Right lobe of liver (tissue), 6 donors: ENCODE results near the gene UVRAG. TPM values are rescaled to one million over a fixed set of nuclear protein-coding genes. Genes with fewer than 3 reads are reported as not detected.

ENCODE experiments used
- ATAC-seq, 4 donors: fragments of 200-7000 bp; cut with Tn5 transposase; one replicate each; pipeline ENCODE4 v1.9.1; 2020; ENCODE audit warnings: mild to moderate bottlenecking in 4 of 4, moderate library complexity in 4 of 4
- DNase-seq, 3 donors: peaks; one replicate each; pipeline ENCODE4 v3.0.0-alpha.2; 2020
- H3K27ac ChIP-seq, 3 donors: fragments of 200-600 bp; one replicate each; pipeline ENCODE4 v1.8.0; 2022
- H3K27me3 ChIP-seq, 2 donors: fragments of 200-600 bp; one replicate each; pipeline ENCODE4 v1.8.0; 2022
- H3K36me3 ChIP-seq, 4 donors: fragments of 200-600 bp; sonication (generic) in 1 of 4; one replicate each; pipeline versions ENCODE4 v1.5.1 to v1.8.0; 2017 to 2022; ENCODE audit warnings: control low read depth in 1 of 4
- H3K4me1 ChIP-seq, 4 donors: fragments of 200-600 bp; sonication (generic) in 1 of 4; one replicate each; pipeline versions ENCODE4 v1.5.1 to v1.8.0; 2017 to 2022; ENCODE audit warnings: control low read depth in 1 of 4
- H3K4me3 ChIP-seq, 3 donors: fragments of 200-600 bp; one replicate each; pipeline ENCODE4 v1.8.0; 2022
- H3K9me3 ChIP-seq, 4 donors: fragments of 200-600 bp; sonication (generic) in 1 of 4; one replicate each; pipeline versions ENCODE4 v1.5.1 to v1.8.0; 2017 to 2022; ENCODE audit warnings: control low read depth in 1 of 4
- POLR2A ChIP-seq: fragments of 450-650 bp; IDR thresholded peaks from one replicate; pipeline ENCODE4 v1.6.1; 2017; ENCODE audit warnings: antibody characterized with exemption, mild to moderate bottlenecking
- WGBS: methylation state at CpG from one replicate; pipeline ENCODE4 v1.1.6; 2018; ENCODE audit warnings: low coverage, low lambda C conversion rate; ENCODE audit not compliant: insufficient coverage; ENCODE audit errors: missing lambda C conversion rate; 5-methylcytosine and 5-hydroxymethylcytosine counted together
- intact Hi-C, 2 donors: fragments of 100-400 bp; cut with DNase I; formaldehyde crosslinking; loops; one replicate each; pipeline versions ENCODE4 v1.11.2 to v1.14.1; 2022
- total RNA-seq, 6 experiments: library from RNA; depleted of rRNA in 2 of 6; stranded (reverse); fragments of >200 nt in 2 of 6; fragmentation: NEBNext Ultra II Directional in 3 of 6; extraction: Animal tissue kit (Norgen Biotek cat#: 25700) in 3 of 6; gene quantifications; one replicate each; pipeline versions ENCODE4 v1.1.0 to v1.2.4, GENCODE V29; 2016 to 2023
- TF ChIP-seq, protein P1 (sequence below), 4 donors: fragments of 200-600 bp in 3 of 4; fragments of 450-650 bp in 1 of 4; IDR thresholded peaks; one replicate each; pipeline versions ENCODE4 v1.5.1 to v1.8.0; 2016 to 2022; ENCODE audit warnings: antibody characterized with exemption in 4 of 4, mild to moderate bottlenecking in 2 of 4
- donor health status: DM: no; HTN: yes; CAD: no.
- donor health status: DM: no; HTN: no; CAD: no.
- donor health status: DM: no; HTN: no; CAD: no.
- donor health status: DM: no; HTN: yes; CAD: no.
- donor health status: DM: no; HTN: yes; CAD: no.

Gene UVRAG
- total RNA-seq, 6 experiments from 2014 or later: 8.8 to 12.6 (median 10.3) TPM

DNA sequence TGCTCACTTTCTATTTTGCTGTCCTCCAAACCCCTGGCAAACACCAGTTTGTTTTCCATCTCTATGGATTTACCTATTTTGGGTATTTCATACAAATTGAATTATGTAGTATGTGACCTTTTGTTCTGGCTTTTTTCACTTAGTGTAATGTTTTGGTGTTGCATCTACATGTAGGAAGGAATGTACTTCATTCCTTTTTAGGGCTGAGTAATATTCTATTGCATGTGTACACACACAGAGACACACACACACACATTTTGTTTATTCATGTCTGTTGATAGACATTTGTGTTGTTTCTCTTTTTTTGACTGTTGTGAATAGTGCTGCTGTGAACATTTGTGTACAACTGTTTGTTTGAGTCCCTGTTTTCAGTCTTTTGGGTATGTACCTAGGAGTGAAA is 90.4 kb downstream of the UVRAG start:
- H3K9me3 ChIP-seq: no peaks in the 10 kb centered on the region
- H3K27me3 ChIP-seq: no peaks in the 10 kb centered on the region
- no peaks in the 10 kb centered on the region for H3K36me3 ChIP-seq
- intact Hi-C loops: loop anchor here in 1 of 2 donors (5.0 kb wide), 1 partner anchor 252 kb away; no protein-coding TSS in a partner anchor
- ATAC-seq (no peak), DNase-seq (no peak)
- TF ChIP-seq, protein P1, sequence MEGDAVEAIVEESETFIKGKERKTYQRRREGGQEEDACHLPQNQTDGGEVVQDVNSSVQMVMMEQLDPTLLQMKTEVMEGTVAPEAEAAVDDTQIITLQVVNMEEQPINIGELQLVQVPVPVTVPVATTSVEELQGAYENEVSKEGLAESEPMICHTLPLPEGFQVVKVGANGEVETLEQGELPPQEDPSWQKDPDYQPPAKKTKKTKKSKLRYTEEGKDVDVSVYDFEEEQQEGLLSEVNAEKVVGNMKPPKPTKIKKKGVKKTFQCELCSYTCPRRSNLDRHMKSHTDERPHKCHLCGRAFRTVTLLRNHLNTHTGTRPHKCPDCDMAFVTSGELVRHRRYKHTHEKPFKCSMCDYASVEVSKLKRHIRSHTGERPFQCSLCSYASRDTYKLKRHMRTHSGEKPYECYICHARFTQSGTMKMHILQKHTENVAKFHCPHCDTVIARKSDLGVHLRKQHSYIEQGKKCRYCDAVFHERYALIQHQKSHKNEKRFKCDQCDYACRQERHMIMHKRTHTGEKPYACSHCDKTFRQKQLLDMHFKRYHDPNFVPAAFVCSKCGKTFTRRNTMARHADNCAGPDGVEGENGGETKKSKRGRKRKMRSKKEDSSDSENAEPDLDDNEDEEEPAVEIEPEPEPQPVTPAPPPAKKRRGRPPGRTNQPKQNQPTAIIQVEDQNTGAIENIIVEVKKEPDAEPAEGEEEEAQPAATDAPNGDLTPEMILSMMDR (IDR thresholded peaks at IDR 0.05): no peak
- no peak for TF ChIP-seq POLR2A
- H3K4me3 ChIP-seq: no peak overlapping the region
- no peak overlapping the region for H3K27ac ChIP-seq
- H3K4me1 ChIP-seq: no peaks in the 10 kb centered on the region

DNA sequence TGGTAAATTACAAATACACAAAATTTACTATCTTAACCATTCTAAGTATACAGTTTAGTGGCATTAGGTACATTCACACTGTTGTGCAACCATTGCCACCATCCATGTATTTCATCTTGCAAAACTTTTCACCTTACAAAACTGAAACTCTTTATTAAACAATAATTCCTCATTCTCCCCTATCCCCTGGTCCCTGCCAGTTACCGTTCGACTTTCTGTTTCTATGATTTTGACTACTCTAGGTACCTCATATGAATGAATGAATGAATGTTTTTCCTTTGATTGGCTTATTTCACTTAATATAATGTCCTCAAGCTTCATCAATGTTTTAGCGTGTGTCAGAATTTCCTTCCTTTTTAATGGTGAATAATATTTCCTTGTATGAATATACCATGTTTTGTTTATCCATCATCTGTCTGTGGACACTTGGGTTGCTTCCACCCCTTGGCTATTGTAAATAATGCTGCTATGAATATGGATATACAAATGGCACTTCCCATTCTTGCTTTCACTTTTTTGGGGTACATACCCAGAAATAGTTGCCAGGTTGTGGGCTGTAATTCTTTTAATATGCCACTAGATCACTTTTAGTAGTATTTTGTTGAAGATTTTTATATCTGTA is 93.0 kb downstream of the UVRAG start:
- DNase-seq (no peak), ATAC-seq (no peak)
- H3K27ac ChIP-seq: no peak overlapping the region
- WGBS: 63% methylated on average over 3 of the region's 3 CpGs
- no peaks in the 10 kb centered on the region for H3K9me3 ChIP-seq
- H3K27me3 ChIP-seq: no peaks in the 10 kb centered on the region
- H3K4me1 ChIP-seq: no peaks in the 10 kb centered on the region
- no peak for TF ChIP-seq POLR2A
- TF ChIP-seq, protein P1 (IDR thresholded peaks at IDR 0.05): no peak
- H3K4me3 ChIP-seq: no peak overlapping the region
- H3K36me3 ChIP-seq: peaks cover 0 to 2% (median 0%) of the 10 kb centered on the region in 4 donors
- intact Hi-C loops: loop anchor here in 1 of 2 donors (5.0 kb wide), 1 partner anchor 249 kb away; no protein-coding TSS in a partner anchor

DNA sequence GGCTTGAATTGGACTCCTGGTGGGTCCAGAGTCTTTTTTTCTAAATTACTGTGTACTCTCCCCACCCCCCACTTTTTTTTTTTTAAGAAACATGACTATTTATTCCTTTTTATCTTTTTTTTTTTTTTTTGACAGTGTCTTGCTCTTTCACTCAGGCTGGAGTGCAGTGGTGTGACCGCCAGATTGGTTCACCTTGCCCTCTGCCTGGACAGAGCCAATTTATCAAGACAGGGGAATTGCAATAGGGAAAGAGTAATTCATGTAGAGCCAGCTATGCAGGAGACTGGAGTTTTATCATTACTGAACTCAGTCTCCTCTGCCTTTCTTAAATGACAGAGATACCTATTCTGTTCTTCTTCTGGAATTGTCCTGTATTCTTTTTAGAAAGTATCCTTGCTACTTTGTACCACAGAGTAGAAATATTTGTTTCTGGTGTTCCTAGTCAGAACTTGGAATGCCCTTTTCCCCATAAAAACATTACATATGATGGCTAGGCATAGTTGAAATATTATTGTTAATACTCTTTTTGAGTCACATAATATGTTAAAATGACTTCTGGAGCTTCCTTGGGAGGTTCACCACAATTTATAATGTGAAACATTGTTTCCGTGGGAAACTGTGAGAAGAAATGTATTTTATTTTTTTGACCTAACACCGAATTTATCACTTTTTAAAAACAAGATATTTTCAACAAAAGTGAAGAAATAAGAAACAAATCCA is 95.6 kb downstream of the UVRAG start:
- no peaks in the 10 kb centered on the region for H3K27me3 ChIP-seq
- DNase-seq (no peak), ATAC-seq (no peak)
- H3K4me3 ChIP-seq: no peak overlapping the region
- no peak overlapping the region for H3K27ac ChIP-seq
- WGBS: 89% methylated on average over 3 of the region's 3 CpGs
- intact Hi-C loops: no loop called here
- H3K36me3 ChIP-seq: peaks cover 0 to 2% (median 0%) of the 10 kb centered on the region in 4 donors
- H3K9me3 ChIP-seq: no peaks in the 10 kb centered on the region
- H3K4me1 ChIP-seq: no peaks in the 10 kb centered on the region
- TF ChIP-seq POLR2A: no peak
- TF ChIP-seq, protein P1 (IDR thresholded peaks at IDR 0.05): no peak

DNA sequence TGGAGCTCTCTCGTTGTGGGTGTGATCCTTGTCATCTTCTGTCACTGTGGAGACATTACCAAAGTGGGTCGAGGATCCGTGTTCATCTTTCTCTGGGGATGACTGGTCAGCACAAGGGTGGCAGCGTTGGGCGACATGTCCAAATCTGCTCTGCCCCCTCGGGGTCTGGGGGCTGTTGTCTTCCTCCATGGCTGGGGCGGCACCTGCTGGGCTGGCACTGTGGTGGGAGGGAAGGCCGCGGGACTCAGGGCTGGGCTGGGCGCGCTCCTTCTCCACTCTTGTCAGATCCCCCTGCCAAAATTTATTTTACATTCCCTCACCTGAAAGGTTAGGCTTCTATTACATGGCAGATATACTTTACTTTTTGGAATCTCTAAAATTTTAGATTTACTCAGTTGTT is 96.4 kb downstream of the UVRAG start:
- 91% methylated on average over 5 of the region's 11 CpGs for WGBS
- Histone ChIP-seq H3K36me3 (peaks cover 0 to 2% (median 0%) of the 10 kb centered on the region in 4 donors), H3K4me1 (no peaks in the 10 kb centered on the region), H3K9me3 (no peaks in the 10 kb centered on the region), H3K27ac (no peak overlapping the region), H3K4me3 (no peak overlapping the region), H3K27me3 (no peaks in the 10 kb centered on the region)
- intact Hi-C loops: no loop called here
- no peak for ATAC-seq
- TF ChIP-seq, protein P1 (IDR thresholded peaks at IDR 0.05): no peak
- TF ChIP-seq POLR2A: no peak
- DNase-seq: no peak
